CD4-positive, alpha-beta T cell treated with Interleukin-17A for 4 hours (primary cell): ENCODE measurements around the gene RBM6.
A peak's percentile ranks its signal among the peaks of the same experiment; 100 is the strongest.
"Not testable (repeated sequence)": the region's sequence is repeated elsewhere in the genome, so short reads cannot be mapped to it uniquely, and the experiment has no call there.

Source experiments
- DNase-seq: peaks from one replicate; pipeline ENCODE4 v3.0.0-alpha.2; 2020; ENCODE audit warnings: mixed read lengths

Gene RBM6

DNA sequence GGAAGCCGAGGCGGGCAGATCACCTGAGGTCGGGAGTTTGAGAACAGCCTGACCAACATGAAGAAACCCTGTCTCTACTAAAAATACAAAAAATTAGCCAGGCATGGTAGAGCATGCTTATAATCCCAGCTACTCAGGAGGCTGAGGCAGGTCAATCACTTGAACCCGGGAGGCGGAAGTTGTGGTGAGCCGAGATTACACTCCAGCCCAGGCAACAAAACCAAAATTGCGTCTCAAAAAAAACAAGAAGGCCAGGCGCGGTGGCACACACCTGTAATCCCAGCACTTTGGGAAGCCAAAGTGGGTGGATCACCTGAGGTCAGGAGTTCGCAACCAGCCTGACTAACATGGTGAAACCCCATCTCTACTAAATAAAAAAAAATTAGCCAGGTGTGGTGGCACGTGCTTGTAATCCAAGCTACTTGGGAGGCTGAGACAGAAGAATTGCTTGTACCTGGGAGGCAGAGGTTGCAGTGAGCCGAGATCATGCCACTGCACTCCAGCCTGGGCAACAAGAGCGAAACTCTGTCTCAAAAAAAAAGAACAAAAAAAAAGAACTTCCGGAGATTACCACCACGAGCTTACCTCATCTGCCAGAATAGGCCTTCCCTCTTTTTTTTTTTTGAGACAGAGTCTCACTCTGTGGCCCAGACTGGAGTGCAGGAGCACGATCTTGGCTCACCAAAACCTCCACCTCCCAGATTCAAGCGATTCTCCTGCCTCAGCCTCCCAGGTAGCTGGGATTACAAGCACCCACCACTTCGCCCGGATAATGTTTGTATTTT lies 22.0 kb upstream of the RBM6 start:
- not testable (repeated sequence) for DNase-seq

DNA sequence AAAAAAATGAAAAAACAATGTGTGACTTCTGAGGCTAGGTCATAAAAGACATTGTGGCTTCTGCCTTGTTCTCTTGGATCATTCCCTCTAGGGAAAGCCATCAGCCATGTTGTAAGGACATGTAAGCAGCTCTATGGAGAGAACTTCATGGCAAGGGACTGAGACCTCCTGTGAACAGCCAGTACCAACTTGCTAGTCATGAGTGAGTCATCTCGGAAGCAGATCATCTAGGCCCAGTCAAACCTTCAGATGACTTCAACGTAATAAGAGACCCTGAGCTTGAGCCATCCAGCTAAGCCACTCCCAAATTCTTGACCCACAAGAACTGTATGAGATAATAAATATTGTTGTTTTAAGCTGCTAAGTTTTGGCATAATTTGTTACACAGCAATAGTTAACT lies 15.3 kb upstream of the RBM6 start:
- no peak for DNase-seq

DNA sequence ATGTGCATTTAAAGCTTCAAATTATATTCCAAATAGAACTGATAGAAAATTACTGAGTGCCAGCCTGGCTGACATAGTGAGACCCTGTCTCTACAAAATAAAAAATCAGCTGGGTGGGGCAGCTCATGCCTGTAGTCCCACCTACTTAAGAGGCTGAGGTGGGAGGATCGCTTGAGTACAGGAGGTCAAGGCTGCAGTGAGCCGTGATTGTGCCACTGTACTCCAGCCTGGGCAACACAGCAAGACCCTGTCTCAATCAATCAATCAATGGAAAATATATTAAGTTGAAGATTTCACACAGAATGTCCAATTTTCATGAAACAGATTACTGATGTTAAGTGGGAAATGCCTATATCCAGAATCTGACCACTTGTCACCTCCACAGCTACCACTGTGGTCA lies 14.5 kb upstream of the RBM6 start:
- no peak for DNase-seq

DNA sequence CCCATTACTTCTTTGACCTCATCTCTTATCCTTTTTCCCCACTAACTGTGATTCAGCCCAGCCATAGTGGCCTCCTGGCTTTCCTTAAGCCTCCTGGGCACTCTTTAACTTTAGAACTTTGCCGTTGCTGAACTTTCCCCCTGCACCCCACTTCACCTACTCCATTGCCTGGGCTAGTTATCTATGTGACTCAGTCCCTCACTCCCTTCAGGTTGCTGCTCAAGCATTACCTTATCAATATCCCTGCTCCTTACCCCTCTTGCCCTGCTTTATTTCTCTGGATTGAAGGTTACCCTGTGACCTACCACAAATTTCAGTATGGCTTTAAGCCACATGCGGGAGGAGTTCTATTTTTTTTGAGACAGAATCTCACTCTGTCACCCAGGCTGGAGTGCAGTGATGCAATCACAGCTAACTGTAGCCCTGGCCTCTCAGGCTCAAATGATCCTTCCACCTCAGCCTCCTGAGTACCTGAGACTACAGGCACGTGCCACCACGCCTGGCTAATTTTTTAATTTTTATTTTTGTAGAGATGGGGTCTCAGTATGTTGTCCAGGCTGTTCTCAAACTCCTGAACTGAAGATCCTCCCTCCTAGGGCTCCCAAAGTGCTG lies 13.7 kb upstream of the RBM6 start:
- DNase-seq = no peak

DNA sequence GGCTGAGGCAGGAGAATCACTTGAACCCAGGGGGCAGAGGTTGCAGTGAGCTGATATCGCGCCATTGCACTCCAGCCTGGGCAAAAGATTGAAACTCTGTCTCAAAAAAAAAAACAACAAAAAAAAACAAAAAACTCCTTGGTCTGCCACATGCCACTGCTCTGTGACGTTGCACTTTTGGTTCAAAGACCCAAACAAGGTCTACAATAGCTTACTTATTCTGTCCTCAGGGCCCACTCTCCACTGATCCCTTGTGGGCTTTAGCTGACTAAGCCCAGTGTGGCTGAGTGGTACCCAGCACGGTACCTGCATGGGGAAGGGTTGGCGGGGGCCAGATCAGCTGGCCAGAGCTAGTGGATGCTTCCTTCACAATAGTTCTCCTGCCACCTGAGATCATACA lies 12.2 kb upstream of the RBM6 start:
- DNase-seq = no peak

DNA sequence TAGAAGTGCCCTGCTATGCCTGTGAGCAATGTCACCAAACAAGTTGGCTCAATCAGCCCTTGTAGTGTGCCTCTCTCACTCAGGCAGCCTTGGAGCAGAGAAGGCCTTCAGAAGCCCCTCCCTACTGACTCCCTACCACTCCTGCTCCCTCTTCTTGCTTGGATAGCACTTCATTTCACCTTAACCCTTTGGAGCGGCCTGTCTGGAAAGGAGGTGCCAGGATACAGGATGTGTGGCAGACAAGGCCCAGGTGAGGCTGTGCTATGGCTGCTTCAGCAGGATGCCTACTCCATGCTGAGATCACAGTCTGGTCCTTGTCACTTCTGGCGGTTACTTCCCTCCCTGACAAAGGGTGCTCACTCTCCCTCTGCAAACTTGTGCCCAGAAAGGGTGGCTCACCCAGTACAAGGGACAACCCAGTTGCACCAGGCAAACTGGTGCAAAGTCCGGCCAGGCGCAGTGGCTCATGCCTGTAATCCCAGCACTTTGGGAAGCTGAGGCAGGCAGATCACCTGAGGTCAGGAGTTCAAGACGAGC lies 11.4 kb upstream of the RBM6 start:
- no peak for DNase-seq

DNA sequence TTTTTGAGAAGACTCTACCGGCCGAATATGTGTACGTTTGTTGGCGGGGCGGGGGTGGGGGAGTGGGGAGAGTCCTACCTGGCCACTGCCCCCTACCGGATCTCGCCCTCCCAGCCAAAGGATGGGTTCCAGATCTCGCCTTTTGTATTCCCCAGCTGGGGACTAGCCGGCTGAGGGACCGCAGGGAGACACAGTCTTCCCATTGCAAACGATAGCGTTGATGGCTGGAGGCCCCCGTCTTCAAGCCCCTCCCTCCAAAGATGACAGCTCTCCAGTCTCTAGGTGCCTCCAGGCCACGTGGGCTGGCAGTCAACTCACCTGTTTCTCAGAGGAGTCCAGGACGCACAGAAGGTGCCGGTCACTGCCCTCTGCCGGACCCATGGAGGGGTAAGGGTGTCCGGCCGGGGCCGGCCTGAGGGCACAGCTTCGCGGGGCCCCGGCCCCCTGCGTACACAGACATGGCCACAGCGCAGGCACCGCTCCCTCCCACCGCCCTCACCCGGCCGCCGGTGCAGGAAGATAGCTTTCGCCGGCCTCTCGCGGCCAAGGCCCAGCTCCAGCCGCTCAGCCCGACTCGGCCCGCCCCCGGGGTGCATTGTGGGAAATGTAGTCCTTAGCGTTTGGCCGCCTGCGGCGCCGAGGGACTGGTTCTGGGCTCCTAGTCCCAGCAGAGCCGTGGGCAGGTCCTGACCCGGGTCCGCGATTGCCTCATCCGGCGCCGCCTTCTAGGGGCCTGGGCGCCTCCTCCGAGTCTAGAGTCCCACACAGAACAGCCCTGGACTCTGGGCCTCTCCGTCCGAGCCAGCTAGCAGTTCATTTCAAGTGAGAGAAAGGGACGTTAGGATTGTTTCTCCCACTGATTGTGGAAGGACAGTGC lies 10.4 kb upstream of the RBM6 start, which contains the start of gene MON1A:
MON1A (minus strand) TSS at position 521 of the 877 bp plus-strand sequence. CDS start 16,465 bp downstream, outside the sequence.
- peak; percentile 92 for DNase-seq

DNA sequence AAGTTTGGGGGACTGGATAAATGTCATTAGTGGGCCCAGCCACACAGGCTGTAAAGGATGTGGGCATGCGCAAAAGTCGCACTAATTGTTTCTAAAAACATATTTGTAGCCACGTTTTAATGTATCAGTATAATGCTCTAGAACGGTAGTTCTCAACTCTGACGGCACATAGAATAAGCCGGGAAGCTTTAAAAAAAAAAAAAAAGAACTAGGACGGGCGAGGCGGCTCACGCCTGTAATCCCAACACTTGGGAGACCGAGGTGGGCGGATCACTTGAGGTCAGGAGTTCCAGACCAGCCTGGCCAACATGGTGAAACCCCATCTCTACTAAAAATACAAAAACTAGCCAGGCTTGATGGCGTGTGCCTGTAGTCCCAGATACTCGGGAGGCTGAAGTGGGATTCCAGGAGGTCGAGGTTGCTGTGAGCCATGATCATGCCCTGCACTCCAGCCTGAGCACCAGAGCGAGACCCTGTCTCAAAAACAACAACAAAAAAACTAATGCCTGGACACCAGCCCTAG lies 9.7 kb upstream of the RBM6 start:
- DNase-seq = no peak

DNA sequence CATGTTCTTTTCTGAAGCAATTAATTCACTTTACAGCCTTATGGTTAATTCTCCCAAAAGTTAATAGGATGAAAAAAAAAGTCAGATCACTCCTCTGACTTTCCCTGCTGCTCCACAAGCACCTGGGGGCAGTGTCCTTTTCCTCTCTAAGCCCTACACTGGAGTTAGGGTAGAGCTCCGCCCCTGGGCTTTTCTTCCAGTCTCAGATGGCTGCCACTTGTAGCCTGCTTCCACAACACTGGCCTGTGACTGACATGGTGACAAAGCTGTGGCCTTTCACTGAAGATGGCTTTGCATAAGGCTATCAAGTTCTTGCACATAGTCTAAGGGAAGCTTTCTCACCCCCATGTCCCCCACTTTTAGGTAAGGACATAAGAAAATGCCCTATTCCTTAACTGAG lies 9.0 kb upstream of the RBM6 start:
- no peak for DNase-seq

DNA sequence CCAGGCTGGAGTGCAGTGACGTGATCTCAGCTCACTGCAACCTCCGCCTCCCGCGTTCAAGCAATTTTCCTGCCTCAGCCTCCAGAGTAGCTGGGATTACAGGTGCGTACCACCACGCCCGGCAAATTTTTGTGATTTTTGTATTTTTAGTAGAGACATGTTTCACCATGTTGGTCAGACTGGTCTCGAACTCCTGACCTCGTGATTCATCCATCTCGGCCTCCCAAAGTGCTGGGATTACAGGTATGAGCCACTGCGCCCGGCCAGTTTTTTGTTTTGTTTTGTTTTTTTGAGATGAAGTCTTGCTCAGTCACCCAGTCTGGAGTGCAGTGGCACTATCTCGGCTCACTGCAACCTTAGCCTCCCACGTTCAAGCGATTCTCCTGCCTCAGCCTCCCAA lies 7.7 kb upstream of the RBM6 start:
- DNase-seq = not testable (repeated sequence)

DNA sequence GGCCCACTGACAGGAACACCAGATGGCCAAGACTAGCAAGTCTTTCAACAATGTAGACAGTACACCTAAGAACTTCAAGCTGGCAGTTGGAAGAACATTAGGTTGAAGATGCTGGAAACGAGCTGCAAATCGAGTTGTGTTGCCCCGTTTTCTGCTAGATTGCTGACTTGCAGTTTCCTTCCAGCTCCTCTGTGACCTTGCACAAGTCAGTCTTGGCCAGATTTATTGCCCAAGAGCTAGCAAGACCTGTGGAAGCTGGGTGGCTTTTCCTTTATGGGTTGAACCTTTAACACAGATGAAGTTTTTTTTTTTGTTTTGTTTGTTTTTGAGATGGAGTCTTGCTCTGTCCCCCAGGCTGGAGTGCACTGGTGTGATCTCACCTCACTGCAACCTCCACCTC lies 2.9 kb upstream of the RBM6 start:
- DNase-seq = no peak

DNA sequence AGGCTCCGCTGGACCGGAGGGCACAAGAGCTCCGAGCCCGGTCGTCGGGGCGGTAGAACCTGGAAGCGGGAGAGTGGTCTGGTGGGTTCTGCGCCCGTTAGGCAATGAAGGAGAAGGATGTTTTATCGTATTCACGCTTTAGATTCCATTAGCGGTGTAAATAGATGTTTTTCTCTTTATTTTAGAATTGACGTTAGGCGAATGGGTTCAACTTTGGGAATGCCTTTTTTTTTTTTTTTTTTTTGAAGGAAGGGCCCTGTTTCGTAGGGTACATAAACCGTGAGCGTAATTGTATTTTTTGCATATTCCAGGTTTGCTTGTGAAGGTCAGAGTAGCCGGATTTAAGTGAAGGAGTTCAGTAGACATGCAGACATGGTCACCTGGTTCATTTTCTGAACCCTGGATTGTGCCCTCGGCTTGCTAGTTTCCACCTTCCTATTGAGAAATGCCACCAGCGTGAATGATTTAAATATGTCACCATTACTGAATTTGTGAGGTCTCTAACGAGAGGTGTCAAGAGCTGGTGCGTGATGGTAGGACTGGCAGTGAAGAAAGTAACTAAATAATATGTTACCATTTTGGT lies 808 bp downstream of the RBM6 start:
- DNase-seq = no peak

DNA sequence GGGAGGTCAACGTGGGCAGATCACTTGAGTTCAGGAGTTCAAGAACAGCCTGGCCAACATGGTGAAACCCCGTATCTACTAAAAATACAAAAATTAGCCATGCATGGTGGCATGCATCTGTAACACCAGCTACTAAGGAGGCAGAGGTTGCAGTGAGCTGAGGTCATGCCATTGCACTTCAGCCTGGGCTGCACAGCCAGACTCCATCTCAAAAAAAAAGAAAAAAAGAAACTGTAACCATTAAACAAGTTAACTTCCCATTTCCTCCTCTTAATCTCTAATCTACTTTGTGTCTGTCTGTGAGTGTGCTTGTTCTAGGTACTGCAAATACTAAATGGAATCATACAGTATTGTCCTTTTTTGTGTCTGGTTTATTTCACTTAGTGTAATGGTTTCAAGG lies 2.7 kb downstream of the RBM6 start:
- DNase-seq = no peak

DNA sequence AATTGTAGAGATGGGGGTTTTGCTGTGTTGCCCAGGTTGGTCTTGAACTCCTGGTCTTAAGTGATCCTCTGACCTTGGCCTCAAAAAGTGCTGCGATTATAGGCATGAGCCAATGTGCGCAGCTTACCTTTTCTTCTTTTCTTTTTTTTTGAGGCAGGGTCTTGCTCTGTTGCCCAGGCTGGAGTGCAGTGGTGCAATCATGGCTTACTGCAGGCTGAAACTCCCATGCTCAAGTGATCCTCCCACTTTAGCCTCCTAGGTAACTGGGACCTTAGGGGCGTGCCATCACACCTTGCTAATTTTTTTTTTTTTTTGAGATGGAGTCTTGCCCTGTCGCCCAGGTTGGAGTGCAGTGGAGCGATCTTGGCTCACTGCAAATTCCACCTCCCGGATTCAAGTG lies 13.0 kb downstream of the RBM6 start:
- DNase-seq = no peak

DNA sequence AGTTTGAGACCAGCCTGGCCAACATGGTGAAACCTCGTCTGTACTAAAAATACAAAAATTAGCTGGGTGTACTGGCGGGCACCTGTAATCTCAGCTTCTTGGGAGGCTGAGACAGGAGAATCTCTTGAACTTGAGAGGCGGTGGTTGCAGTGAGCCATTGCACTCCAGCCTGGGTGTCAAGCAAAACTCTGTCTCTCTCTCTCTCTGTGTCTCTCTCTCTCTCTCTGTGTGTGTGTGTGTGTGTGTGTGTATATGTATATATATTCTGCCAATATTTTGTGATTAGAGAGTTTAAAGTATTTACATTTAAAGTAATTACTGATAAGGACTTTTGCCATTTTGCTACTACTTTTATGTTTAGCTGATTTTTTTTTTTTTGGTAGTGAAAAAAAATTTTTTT lies 15.7 kb downstream of the RBM6 start:
- no peak for DNase-seq

DNA sequence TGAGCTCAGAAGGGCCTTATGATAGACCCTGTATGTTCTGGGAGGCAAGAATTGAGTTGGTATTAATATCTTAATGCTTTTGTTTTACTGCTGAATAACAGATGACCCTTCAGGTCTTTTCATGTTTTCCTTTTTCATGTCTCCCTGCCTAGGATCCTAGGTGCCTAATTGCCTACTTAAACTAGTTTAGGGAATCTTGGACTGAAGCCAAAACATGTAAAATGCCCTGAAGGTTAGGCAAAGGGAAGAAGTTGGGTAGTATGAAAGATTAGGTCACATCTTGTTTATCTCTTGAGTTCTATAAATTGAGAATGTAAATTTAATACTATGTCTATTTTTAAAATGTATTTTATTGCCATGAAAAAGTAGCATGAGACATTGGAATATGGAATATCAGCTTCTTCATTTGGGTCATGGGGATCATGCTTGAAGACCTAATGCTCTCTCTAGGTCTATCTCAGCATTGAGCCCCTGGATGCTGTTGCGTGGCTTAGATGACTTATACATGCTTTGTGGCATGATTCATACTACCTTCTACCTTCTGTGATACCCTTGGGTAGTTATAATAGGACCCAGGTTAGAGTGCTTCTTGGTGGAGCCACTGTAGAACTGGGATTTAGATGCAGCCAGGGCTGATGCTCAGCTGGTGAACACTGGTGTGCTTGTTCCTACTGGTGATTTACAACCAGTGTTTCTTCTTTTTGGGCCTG lies 26.4 kb downstream of the RBM6 start:
- DNase-seq = no peak

DNA sequence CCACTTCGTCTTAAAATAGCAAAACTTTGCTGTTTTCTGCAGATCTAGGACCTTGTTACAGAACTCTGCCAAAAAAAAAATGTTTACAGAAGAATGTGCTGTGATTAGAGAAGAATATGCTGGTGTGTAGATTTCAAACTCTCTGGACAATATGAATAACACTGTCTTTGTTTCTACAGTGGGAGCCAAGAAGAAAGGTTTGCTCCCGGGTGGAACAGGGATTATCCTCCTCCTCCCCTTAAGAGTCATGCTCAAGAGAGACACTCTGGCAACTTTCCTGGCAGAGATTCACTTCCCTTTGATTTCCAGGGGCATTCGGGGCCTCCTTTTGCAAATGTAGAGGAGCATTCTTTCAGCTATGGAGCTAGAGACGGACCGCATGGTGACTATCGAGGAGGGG lies 27.3 kb downstream of the RBM6 start:
- no peak for DNase-seq

DNA sequence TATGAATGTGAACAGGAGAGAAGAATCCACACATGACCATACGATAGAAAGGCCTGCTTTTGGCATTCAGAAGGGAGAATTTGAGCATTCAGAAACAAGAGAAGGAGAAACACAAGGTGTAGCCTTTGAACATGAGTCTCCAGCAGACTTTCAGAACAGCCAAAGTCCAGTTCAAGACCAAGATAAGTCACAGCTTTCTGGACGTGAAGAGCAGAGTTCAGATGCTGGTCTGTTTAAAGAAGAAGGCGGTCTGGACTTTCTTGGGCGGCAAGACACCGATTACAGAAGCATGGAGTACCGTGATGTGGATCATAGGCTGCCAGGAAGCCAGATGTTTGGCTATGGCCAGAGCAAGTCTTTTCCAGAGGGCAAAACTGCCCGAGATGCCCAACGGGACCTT lies 28.4 kb downstream of the RBM6 start:
- DNase-seq = no peak

DNA sequence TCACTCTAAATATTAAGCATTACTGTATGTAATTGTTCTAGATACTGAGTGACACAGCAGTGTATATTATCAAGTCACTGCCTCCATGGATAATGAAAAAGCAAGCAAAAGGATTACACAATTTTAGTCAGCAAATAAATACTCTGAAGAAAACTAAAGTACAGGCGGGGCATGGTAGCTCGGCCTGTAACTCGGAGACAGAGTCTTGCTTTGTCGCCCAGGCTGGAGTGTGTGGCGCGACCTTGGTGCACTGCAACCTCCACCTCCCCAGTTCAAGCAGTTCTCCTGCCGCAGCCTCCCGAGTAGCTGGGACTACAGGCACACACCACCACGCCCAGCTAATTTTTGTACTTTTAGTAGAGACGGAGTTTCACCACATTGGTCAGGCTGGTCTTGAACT lies 32.7 kb downstream of the RBM6 start:
- no peak for DNase-seq

DNA sequence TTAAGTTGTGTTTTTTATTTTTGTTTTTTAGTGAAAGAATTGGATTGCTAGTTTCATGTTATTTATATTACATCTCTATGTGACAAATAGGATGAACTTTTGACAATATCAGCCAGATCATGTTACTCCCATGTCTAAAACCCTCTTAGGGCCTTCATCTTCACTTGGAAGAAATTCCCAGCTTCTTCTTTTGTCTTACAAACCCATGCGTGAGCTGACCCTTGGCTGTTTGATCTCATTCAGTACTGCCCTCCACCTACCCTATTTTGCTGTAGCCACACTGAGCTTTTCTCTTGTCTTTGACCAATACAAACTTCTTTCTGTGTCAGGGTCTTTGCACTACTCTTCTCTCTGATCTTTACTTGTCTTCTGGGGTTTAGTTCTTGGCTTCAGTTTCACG lies 37.0 kb downstream of the RBM6 start:
- no peak for DNase-seq

DNA sequence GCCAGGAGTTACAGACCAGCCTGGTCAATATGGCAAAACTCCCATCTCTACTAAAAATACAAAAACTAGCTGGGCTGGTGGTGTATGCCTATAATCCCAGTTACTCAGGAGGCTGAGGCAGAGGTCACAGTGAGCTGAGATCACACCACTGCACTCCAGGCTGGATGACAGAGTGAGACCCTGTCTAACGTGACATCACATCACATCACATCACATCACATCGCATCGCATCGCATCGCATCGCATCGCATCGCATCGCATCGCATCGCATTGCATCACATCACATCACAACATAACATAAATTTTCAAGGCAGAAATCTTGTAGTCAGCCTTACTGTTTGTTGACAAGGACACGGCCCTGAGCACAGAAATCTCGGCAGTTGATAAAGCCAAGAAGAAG lies 44.4 kb downstream of the RBM6 start:
- no peak for DNase-seq

DNA sequence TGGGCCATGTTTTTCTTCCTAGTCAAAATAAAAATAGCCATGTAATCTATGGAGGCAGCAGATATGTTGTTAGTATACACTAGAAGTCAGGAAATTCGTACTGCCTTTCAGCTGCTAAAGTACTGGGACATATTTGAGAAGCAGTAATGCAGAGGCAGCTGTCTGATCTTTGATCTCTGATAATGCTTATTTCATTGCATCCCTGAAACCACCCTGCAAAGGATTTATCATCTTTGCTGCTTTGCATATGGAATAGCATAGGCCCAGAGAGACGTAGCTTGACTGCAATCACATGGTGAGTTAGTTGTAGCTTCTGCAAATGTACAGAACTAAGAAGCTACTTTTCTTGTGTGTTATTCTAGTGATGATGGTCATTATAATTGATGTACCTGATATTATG lies 52.4 kb downstream of the RBM6 start:
- DNase-seq = no peak
